MM.1S (cell line): ENCODE measurements around the gene ADGRF1.

ENCODE experiments used
- CTCF ChIP-seq: fragments of 300-600 bp; sonication (generic); IDR thresholded peaks from 2 replicates; pipeline ENCODE4 v1.5.1; 2016; ENCODE audit warnings: antibody characterized with exemption, low read length, mixed read lengths
- EZH2phosphoT487 ChIP-seq: fragments of 300-600 bp; sonication (generic); IDR thresholded peaks from 2 replicates; pipeline ENCODE4 v1.6.1; 2018; ENCODE audit warnings: antibody characterized with exemption, low read length

- TF ChIP-seq CTCF (no peak), EZH2phosphoT487 (no peak)
Observed at GRCh38 chr6:47014401-47014800, 27.7 kb downstream of the ADGRF1 start.
